DMS 273 (cell line): ENCODE measurements around the gene RBKS.
"Not testable (repeated sequence)": the region's sequence is repeated elsewhere in the genome, so short reads cannot be mapped to it uniquely, and the experiment has no call there.

ENCODE experiments used
- DNase-seq: peaks from one replicate; lab custom pipeline; 2025; ENCODE audit not compliant: unreplicated experiment; lab: John Stamatoyannopoulos, UW

RBKS gene

DNA sequence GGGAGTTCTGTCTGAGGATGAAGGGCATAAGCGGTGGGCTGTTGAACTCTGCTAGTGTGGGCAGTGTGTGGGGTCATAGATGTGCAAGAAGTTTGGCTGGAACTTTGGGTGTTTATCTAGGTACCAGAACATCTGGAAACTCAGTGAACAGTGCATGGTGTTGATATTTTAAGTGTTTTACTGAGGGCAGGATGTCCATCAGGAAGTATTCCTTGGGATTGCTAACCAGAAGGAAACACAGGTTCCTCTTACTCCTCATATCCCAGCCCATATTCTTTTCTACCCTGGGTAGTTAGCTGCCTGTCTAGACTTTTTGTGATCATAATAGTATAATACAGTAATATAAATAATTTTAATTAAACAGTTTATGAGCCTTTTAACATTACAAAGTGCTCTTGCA, 15.9 kb upstream of the RBKS start:
- no peak for DNase-seq

DNA sequence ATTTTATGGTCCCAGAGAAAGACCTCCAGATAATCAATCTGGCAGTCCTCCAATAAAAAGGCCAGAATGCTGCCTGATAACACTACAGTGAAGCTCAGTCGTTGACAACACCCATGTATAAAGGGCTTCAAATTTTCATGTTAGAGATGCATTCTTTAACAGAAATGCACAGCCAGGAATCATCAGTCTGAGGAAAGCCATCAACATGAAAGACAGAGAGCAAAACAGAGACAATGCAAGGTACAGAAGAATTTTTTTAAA, 14.1 kb upstream of the RBKS start:
- DNase-seq: peak; percentile 17

DNA sequence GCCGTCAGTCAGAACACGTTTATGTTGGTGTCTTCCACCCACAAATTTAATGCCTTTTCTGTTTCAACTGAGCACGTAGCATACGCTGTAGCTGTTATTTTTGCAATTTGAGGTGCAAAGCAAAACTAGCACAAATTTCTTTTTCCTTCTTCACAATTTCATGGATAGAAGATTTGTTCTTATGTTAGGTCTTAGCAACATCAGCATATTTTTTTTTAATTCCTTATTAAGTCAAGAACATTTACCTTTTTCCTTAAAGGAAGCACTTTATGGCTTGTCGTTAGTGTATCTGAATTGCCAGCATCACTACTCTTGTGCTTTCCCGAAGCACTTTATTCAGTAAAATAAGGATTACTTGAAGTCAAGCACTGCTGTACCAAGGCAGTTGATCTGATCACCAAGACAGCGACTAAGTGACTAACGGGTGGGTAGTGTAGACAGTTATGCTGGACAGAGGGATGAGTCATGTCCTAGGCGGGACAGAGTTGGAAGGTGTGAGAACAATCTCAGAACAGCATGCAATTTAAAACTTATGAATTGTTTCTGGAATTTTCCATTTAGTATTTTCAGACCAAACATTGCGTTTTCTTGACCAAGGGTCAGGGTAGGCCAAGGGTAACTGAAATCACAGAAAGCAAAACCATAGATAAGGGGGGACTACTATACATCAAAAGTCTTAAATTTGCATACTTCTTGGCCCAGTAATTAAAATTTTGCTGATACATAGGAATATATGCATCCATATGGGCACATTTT, 13.6 kb upstream of the RBKS start:
- DNase-seq: no peak

DNA sequence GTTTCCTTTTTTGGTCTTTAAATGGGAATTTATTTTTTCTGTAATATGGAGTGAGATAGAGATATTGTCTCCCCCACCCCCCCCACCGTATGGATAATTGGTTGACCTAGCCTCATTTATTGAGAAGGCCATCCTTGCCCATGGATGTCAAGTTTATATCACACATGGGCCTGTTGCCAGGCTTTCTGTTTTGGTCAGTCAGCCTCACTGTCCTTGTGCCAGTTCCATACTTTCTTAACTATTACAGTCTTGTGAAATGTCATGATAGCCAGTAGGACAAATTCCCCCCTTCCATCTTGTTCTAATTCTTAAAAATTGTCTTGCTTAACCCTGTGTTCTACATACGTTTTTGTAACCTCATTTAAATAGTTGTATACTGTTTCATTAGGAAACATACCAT, 12.8 kb upstream of the RBKS start:
- DNase-seq: no peak

DNA sequence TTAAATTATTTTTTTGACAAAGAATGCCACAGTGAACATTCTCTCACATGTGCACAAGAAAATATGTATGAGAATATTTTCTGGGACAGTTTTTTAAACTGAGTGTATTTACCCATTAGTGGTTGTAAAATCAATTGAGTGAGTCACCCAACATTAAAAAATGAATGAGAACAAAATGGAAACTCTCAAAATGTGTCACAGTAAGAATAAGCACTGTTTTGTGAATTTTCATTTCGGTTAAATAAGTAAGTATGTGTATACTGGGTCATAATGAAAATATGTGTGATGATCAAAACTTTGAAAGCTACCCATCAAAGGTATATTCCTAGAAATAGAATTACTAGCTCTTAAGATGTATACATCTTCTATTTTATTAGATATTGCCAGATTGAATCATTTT, 11.9 kb upstream of the RBKS start:
- DNase-seq: no peak

DNA sequence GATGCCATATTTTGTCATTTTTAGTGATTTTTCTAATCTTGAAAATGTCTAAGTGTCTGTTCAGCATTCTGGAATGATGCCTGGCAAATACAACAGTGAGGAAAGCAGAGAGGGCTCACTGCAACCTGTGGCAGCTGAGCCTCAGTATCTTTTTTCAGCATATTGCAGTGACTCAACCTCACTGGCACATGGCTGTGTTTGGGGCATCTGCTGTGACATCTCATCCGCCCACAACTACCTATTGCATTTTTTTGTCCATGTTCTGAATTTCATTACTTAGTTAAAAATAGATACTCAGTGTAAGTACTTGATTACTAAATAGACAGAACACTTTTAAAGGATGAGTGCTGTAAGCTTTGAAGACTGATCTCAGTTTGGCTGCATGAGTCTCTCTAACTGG, 11.0 kb upstream of the RBKS start:
- peak; percentile 26 for DNase-seq

DNA sequence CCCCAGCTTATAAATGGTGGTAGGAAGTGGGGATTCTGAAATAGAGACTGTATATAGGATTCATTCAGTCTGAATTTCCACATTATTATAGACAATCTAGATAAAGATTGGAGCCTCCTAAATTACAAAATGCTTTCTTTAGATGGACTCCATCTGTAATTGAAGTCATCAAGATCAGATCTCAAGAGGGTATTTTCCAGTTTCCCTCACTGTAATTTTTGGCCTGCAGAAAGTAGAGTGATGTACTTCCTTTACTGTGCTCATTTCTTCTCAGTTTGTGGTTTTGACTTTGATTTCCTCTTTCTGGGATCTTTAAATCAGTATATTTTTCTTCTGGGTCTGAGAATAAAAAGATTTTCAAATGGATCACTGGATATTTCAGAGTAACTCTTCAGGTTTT, 7.5 kb upstream of the RBKS start:
- no peak for DNase-seq

DNA sequence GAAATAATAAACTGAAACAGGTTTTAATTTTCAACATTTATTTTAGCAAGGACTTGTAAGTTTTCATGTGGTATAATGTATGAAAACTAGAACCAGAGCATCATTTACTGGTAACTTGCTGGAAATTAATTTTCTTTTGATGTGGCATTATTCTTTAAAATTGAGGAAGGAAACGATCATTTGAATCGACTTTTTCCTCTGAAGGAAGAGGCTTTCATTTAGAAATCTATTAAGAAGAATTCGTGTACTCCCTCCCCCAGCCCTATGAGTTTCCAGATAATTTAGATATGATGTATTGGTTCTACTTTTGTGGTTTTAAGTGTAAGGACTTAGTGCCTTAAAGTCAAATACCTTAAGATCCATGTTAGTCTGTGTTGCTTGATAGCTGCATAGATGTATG, 2.8 kb upstream of the RBKS start:
- no peak for DNase-seq

DNA sequence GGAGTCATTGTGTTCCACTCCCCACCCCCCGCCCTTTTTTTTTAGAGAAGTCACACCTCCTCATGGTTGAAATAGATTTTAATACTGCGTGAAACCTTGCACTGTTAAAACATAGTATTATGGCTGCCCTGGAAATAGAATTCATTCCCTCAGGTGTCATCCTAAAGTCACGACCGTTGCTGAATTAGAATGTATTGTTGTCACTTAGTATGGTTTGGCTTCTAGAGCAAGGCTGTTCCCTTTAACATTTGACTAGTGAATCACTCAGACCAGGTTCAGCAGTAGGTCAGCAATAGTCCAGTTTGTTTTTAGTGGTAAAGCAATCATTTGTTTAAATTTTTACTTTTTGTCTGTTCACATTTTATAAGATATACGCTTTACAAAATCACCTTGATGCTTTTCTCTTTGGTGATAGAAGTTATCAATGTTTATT, 1.5 kb upstream of the RBKS start:
- DNase-seq: no peak

DNA sequence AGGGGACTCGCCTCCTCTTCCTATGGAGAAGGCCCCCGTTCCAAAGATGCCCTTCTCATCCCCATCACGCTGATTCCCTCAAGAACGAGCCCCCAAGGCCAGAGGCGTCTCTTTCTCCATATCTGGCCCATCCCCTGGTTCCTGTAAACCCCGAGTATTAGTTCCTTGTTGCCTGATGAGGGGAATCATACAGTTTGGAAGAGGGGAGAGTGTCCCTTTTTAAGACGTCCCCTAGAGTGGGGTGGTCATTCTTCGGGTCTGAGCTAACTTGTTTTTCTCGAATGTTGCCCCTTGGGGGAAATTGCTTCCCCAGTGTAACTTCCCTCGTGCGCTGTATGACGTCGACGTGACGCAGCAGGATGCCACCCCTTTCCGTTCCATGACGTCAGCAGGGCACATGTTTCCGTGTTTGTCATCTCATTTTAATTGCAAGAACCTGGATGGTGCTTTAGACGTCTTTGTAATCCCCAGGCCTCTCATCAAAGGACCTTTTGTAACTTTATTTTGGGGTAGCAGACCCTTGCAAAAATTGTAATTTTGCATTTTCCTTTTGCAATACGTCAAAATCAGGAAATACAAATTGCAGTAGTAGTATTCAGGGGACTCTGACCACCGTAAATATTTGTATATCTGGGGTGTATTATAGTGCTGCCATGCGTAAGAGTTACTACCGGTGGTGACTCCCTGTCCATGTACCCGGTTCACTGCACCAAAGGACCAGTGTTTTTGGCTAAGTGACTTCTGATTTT, 911 bp upstream of the RBKS start:
- DNase-seq: peak; percentile 84

DNA sequence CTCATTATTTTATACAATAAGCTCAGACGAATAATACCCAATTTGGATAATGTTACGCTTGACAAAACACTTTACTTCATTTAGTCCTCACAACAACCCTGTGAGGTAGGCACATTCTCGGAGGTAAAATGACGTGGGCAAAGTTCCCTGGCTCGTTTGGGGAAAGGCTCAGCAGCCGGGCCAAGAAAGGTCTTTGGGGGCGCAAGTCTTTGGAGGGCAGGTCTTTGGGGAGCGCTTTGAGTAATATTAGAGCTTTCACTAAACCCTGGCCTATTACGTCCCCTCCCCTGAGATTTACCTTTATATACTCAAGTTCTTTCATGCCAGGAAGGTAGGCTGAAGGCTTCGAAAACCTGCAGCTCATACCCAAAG, 427 bp downstream of the RBKS start:
- peak; percentile 48 for DNase-seq

DNA sequence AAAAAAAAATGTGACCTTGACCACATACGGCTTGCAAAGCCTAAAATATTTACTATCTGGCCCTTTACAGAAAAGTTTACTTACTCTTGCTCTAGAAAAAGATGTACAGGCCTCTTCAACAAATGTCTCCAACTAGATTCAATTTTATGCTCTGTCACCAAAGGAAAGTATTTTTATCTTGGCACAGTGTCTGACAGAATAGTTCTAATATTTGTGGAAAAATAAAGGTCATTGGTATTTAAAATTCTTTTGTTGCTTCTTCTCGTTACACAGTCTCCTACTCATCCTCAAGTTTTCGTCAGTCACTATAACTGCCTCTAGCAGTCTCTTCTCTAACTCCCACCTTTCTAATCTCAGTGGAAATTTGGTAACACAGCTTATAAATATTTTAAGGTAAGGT, 1.4 kb downstream of the RBKS start:
- no peak for DNase-seq

DNA sequence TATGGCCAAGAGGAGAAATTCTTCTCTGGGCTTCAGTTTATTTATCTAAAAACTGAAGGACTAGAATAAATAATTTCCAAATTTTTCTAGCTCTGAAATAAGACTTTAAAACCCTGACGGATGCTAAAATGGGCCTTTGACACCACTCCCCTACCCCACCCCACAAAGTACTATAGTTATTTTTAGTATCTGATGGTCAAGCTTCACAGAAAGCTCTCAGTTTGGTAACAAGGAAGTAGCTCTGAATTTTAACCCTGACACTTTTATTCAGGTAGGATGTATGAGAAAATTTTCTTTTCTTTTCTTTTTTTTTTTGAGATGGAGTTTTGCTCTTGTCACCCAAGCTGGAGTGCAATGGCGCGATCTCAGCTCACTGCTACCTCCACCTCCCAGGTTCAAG, 2.4 kb downstream of the RBKS start:
- DNase-seq: no peak

DNA sequence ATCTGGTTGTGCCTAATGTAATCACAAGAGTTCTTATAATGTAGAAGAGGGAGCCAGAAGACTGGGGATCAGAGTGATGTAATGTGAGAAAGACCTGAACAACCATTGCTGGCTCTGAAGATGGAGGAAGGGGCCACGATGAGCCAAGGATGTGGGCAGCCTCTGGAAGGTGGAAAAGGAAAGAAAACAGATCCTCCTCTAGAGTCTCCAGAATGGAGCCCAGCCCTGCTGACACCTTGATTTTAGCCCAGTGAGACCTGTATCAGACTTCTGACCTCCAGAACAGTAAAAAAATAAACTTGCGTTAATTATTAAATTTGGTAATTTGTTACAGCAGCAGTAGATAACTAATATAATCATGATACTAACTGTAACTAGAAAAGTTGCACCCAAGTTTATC, 3.1 kb downstream of the RBKS start:
- no peak for DNase-seq

DNA sequence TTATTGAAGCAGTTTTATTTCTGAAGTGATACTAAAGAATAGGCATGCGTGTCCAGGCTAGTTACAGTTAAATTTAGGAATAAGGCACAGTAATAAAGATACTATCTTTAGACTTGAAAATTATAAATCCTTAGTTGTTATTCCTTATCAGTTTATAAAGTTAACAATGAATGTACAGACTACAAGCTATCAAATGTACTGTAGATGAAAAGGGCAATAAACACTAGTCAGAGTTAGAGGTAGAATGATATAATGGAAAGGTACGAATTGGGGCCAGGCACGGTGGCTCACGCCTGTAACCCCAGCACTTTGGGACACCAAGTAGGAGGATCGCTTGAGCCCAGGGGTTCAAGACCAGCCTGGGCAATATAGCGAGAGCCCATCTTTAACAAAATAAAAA, 3.9 kb downstream of the RBKS start:
- no peak for DNase-seq

DNA sequence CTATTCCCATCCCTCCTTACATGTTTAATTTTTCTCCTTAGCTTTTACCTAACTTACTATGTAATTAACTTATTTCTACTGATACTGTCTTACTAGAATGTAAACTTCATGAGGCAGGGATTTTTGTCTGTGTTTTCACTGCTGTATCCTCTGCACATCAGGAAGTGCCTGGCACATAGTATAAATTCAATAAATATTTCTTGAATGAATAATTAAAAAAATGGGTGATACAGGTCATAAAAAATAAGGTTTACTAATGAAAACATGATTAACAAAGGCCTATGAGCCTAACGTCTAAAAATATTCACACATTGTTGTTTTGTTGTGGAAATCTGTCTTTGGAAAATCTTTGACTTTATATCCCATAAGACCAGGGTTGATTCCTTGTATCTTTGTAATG, 4.5 kb downstream of the RBKS start:
- DNase-seq: no peak

DNA sequence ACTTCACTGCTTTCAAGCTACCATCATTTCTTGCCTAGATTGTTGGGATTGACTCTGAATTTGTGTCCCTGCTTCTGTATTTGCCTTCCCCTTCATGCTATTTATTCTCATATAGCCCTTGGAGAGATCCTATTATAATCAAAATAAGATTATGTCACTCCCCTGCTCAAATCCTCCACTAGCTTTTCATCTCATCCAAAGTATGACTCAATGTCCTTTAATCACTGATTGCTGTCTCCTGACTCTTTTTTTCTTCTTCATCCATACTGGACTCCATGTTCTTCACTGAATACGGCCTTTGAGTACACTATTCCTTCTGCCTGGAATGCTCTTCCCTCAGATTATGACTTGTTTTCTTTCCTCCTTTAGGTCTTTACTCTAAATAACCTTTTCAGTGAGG, 5.0 kb downstream of the RBKS start:
- no peak for DNase-seq

DNA sequence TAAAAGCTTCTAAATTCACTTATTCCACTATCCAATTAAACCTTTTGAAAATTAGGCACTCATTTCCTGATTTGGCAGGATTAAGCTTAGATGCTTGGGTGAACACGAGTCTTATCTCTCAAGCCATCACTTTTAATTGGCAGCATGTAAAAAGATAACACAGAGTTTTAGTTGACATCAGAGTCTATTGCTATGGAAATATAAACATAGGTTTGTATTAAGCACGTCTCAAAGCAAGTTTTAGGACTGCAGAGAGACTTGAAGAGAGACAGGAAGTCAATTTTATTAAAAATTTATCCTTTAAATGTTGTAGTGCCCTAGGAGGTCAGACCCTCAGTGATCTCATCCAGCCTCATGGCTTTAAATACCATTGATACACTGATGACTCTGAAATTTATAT, 5.6 kb downstream of the RBKS start:
- DNase-seq: no peak

DNA sequence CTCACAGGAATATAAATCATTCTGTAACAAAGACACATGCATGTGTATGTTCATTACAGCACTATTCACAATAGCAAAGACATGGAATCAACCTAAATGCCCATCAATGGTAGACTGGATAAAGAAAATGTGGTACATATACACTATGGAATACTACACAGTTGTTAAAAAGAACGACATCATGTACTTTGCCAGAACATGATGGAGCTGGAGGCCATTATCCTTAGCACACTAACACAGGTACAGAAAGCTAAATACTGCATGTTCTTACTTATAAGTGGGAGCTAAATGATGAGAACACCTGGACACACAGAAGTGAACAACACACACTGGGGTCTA, 7.6 kb downstream of the RBKS start:
- not testable (repeated sequence) for DNase-seq

DNA sequence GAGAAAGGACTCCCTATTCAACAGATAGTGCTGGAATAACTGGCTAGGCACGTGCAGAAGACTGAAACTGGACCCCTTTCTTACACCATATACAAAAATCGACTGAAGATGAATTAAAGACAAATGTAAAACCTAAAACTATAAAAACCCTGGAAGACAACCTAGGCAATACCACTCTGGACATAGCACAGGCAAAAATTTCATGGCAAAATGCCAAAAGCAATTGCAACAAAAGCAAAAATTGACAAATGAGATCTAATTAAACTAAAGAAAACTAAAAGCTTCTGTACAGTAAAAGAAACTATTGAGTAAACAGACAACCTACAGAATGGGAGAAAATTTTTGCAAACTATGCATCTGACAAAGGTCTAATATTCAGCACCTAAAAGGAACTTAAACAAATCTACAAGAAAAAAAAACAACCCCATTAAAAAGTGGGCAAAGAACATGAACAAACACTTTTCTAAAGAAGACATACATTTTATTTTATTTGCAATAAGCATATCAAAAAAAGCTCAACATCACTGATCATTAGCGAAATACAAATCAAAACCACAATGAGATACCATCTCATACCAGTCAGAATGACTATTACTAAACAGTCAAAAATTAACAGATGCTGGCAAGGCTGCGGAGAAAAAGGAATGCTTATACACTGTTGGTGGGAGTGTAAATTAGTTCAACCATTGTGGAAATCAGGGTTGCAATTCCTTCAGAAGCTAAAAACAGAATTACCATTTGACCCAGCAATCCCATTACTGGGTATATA, 8.2 kb downstream of the RBKS start:
- not testable (repeated sequence) for DNase-seq

DNA sequence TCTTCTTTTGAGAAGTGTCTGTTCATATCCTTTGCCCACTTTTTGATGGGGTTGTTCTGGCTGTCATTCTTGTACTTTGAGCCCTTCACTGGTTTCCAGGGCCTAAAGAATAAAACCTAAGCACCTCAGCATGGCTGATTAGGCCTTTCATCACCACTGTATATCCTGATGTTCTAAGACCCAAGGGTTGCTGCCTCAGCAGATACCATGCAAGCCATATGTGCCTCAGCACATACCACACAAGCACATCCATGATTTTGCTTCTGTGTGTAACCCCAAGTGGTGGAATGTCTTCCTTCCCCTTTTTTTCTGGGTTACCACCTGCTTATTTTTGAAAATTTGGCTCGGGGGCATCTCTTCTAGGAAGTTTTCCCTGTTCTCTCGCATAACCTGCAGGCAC, 11.4 kb downstream of the RBKS start:
- DNase-seq: no peak

DNA sequence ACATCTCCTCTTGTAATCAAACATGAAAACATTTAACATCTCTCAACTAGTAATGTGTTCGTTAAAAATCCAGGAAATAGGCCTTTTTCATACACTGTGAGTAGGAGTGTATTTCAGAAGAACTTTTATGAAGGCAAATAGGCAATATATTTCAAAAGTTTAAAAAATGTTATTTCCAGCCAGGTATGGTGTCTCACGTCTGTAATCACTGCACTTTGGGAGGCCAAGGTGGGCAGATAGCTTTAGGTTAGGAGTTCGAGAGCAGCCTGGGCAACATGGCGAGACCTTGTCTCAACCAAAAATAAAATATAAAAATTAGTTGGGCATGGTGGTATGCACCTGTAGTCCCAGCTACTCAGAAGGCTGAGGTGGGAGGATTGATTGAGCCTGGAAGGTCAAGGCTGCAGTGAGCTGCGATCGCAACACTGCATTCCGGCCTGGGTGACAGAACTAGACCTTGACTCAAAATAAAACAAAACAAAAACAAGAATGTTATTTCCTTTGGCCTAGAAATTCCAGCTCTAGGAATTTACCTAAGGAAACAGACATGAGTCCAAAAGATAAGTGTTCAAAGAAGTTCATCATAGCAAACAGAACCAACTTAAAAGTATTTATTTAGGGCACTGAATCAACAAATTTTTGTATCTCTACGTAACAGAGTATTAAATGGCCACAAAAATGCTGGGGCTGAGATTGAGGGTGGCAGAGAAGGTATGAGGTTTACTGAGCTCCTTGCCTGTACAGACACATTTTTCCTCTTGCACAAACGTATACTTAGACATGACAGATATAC, 14.9 kb downstream of the RBKS start:
- no peak for DNase-seq
